GM13976 (cell line): Measurements from ENCODE around the gene STAM2.
"Not testable (repeated sequence)": the region's sequence is repeated elsewhere in the genome, so short reads cannot be mapped to it uniquely, and the experiment has no call there.

Experiments
- DNase-seq: peaks from one replicate; pipeline ENCODE4 v3.0.0; 2012; ENCODE audit warnings: low spot score
- in situ Hi-C: fragments of 300-500 bp; cut with MboI; formaldehyde crosslinking; loops from one replicate; pipeline ENCODE4 v1.12.0; 2022; ENCODE audit warnings: low sequenced_read_pairs, mixed read lengths, inconsistent platforms; ENCODE audit not compliant: unreplicated experiment
- TF ChIP-seq, protein P1 (sequence below): IDR thresholded peaks from 2 replicates; pipeline ENCODE4 v1.5.1; 2012; ENCODE audit warnings: borderline replicate concordance, mild to moderate bottlenecking; ENCODE audit not compliant: insufficient read depth; ENCODE audit errors: extremely low read depth, missing control alignments, control extremely low read depth

The STAM2 gene

DNA sequence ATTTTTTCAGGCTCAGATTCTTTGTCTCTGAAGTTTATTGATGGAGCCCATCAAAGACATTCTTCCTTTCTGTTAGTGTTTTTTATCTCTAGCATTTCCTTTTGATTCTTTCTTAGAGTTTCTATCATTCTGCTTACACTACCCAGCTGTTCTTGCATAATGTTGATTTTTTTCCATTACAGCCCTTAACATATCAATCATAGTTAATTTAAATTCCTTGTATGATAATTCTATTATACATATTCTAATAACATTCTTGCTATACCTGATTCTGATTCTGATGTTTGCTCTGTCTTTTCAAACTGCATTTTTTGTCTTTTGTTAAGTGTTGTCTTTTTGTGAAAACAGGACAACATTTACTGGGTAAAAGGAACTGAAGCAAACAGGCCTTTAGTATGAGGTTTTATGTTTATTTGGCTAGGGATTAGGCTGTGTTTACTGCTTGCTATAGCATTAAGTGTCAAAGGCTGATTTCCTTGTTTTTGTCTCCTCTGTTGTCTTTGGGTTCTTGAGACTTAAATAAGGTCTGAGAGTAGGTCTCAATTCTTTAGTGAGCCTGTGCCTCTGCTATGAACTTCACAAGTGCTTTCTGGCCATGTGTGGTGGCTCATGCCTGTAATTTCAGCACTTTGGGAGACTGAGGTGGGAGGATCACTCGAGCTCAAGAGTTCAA, 8.0 kb upstream of the STAM2 start:
- in situ Hi-C loops = no loop called here
- no peak for DNase-seq
- TF ChIP-seq, protein P1, sequence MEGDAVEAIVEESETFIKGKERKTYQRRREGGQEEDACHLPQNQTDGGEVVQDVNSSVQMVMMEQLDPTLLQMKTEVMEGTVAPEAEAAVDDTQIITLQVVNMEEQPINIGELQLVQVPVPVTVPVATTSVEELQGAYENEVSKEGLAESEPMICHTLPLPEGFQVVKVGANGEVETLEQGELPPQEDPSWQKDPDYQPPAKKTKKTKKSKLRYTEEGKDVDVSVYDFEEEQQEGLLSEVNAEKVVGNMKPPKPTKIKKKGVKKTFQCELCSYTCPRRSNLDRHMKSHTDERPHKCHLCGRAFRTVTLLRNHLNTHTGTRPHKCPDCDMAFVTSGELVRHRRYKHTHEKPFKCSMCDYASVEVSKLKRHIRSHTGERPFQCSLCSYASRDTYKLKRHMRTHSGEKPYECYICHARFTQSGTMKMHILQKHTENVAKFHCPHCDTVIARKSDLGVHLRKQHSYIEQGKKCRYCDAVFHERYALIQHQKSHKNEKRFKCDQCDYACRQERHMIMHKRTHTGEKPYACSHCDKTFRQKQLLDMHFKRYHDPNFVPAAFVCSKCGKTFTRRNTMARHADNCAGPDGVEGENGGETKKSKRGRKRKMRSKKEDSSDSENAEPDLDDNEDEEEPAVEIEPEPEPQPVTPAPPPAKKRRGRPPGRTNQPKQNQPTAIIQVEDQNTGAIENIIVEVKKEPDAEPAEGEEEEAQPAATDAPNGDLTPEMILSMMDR = no peak

DNA sequence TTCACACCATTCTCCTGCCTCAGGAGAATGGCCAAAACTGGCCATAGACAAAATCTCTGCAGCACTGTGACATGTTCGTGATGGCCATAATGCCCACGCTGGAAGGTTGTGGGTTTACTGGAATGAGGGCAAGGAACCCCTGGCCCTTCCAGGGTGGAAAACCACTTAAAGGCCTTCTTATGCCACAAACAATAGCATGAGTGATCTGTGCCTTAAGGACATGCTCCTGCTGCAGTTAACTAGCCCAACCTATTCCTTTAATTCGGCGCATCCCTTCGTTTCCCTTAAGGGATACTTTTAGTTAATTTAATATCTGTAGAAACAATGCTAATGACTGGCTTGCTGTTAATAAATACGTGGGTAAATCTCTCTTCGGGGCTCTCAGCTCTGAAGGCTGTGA, 2.1 kb upstream of the STAM2 start:
- DNase-seq, in situ Hi-C loops: not testable (repeated sequence)

DNA sequence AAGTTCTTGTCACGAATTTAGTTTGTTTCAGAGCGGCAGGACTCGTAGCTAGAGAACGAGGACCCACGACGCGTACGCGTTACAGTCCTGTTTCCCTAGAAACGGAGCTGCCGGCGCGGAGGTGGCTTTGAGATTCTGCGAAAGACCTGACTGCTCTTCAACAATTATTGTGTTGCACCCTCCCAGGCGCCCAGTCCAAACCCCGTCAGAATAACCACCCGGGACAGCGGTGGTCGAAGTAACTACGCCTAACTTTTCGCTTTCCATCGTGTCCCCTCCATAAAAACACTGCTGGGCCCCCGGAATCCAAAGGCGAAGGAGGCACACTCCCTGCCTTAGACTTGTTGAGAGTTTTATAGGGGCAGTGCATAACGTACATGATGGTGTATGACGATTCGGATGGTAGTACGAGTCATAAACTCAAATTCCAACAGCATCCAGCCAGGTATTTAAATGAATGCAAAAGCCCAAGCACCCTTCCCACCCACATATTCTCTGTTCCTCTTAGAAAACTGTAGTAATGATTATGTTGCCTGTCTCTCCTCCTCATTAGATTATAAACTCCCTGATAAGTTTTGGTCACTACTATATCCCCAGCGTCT, 651 bp upstream of the STAM2 start:
- DNase-seq = peak; percentile 51
- TF ChIP-seq, protein P1 = no peak
- in situ Hi-C loops = no loop called here

DNA sequence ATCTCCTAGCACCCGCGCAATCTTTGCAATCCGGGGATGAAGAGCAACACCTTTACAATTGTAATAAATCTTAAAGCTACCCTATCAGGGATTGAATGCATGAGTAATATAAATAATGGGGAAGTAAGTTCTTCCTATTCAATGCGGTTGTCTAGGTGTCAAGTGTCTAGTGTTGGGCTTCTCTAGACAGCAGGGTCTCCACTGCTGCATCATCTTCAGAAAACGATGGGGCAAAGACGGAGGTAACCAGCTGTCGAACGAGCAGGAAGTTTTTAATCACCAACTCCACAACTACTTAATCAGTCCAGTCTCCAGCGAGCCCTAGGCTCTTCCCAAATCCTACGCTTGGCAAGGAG, 573 bp downstream of the STAM2 start:
- peak; percentile 48 for DNase-seq
- in situ Hi-C loops = no loop called here

DNA sequence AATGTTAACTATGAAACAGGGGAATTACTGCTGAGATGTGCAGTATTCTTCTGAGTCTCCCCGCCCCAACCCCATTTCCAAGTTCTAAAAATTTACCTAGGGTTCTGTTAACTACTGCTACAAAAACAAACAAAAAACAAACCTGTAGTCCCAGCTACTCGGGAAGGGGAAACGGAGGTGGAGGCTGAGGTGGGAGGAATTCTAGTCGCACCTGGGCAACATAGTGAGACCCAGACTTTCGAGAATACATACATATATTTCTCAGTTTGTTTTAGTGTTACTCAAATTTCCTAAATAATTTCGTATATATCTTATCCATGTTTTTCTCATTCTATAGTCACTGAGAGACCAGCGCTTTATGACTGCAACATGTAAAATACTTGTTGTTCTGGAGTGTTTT, 989 bp downstream of the STAM2 start:
- TF ChIP-seq, protein P1 = no peak
- in situ Hi-C loops = no loop called here
- DNase-seq = no peak

More for the DNA sequence above, 573 bp downstream of the STAM2 start:
- TF ChIP-seq, protein P1 = no peak

DNA sequence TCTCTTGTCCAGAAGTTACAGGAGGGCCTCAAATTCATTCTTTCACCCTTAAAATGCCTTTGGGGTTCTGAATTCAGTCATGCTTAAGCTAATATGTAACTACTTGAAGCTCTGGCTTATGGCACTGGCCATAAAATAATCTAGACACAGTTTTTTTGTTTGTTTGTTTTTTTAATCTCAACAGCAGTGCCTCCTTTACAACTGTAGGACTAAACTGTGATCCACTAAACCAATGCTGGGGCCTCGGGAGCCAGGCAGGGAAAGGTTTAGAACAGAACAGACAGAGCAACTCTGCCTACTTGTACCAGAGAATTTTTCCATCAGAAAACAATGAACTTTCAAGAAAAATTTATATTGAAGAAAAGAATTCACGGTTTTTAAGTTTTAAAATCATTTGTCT, 1.7 kb downstream of the STAM2 start:
- no peak for DNase-seq
- TF ChIP-seq, protein P1 = no peak
- in situ Hi-C loops = no loop called here

DNA sequence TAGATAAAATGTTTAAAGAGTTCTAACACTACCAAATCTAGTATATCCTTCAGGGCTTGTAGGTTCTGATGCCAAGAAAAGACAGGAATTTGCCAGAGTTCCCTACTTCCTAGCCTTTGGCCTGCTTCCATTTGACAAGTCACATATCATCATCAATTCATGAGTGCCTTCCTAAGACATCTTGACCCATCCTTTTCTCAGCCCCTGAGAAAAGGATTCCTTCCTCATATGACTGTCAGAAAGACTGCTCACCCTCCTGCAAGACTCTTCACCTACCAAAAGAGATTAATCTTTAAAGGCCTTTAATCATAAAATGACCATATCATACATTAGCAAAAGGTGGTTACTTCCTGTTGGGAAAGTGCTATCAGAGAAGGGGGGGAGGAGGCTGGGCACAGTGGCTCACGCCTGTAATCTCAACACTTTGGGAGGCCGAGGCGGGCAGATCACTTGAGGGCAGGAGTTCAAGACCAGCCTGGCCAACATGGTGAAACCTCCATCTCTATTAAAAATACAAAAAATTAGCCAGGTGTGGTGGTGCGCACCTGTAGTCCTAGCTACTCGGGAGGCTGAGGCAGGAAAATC, 3.3 kb downstream of the STAM2 start:
- in situ Hi-C loops, DNase-seq: not testable (repeated sequence)
